Hematopoietic multipotent progenitor cell treated with erythropoietin and hydrocortisone succinate and interleukin-3 and kit ligand, for 8 days (in vitro differentiated cells): ENCODE data around the gene NACA.
"Not testable (repeated sequence)": the region's sequence is repeated elsewhere in the genome, so short reads cannot be mapped to it uniquely, and the experiment has no call there.

ENCODE experiments used
- DNase-seq: peaks from one replicate; pipeline ENCODE4 v3.0.0-alpha.2; 2015

The NACA gene

GRCh38 chr12:56723889-56724700, 1.0 kb downstream of the NACA start:
- peak; percentile 88 for DNase-seq

DNA sequence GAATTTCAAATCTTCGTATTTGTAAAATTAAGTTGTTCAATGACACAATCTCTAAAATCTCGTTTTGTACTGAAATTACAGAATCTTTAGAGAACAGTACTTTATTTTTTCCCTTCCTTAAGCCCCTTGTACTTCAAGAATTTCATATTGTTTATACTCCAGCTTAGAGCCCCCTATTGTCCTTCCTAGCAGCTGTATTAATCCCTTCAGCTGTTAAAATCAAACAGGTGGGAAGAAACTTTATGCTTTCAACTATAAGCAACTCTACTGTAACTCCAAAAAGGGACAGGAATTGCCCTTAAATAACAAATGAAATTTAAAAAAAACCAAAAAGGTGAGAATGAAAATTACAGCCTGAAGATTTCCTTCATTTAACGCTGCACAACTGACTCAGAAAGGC, 1.7 kb downstream of the NACA start:
- no peak for DNase-seq

- no peak for DNase-seq
Observed at GRCh38 chr12:56722832-56723231, 2.3 kb downstream of the NACA start.

DNA sequence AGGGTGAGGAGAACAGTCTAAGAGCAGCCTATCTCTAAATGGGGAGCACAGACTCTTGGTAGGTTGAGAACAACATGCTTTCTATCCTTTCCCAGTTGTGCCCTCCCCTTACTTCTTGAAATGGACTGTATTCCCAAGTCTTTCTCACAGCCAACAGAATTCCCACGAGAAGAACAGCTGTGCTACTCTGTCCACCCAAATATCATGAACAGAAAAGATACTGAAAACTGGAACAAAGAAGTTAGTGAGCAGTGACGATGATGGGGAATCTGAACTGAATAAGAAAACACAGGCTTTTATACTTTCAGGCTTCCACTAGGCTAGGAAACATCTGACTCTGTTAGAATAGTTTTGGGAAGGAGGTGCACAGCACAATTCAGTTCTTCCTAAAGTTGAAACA, 3.4 kb downstream of the NACA start:
- no peak for DNase-seq

GRCh38 chr12:56721216-56721615, 3.9 kb downstream of the NACA start:
- peak; percentile 38 for DNase-seq

DNA sequence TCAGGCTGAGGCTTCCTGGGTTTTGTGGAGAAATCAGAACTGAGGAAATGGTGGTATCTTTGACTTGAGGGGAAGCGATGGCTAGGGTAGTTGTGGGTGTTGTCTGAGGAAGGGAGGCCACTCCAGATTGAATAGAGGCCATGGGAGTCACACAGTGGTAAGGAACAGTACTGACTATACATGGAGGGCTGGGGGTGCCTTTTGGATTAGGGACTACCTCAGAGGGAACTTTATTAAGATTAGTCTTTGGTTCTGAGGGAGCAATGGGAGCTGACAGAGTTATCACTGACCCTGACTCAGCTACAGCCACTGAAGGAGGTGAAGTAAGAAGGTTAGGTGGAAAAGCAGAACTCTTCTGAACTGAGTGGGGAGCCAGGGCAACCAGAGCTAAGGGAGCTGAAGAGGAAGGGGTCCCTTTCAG, 4.4 kb downstream of the NACA start:
- DNase-seq = no peak

DNA sequence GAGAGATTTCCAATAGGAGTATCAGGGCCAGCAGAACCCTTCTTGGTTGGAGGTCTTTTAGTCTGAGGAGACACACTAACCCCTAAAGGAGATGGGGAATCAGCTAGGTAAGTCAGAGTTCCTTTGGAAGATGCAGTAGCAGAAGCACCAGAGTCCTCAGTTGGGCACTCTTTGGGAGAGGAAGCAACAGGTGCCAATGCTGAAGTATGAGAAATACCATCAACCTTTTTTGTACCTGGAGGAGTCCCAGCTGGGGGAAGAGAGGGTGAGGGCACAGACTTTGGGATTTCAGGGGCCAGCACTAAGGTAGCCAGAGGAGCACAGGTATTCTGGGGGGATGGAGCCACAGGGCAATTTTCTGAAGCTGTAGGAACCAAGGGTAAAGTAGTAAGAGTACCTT, 6.0 kb downstream of the NACA start:
- no peak for DNase-seq

- DNase-seq = no peak
Observed at GRCh38 chr12:56718636-56719035, 6.5 kb downstream of the NACA start.

DNA sequence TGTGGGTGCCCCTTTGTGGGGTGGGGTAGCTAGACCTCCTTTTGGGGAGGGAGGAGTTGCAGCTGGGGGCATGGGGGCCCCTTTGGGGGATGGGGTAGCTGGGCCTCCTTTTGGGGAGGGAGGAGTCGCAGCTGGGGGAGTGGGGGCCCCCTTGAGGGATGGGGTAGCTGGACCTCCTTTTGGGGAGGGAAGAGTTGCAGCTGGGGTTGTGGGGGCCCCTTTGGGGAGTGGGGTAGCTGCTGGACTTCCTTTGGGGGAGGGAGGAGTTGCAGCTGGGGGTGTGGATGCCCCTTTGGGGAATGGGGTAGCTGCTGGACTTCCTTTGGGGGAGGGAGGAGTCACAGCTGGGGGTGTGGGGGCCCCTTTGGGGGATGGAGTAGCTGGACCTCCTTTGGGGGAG, 7.0 kb downstream of the NACA start:
- DNase-seq = no peak

DNA sequence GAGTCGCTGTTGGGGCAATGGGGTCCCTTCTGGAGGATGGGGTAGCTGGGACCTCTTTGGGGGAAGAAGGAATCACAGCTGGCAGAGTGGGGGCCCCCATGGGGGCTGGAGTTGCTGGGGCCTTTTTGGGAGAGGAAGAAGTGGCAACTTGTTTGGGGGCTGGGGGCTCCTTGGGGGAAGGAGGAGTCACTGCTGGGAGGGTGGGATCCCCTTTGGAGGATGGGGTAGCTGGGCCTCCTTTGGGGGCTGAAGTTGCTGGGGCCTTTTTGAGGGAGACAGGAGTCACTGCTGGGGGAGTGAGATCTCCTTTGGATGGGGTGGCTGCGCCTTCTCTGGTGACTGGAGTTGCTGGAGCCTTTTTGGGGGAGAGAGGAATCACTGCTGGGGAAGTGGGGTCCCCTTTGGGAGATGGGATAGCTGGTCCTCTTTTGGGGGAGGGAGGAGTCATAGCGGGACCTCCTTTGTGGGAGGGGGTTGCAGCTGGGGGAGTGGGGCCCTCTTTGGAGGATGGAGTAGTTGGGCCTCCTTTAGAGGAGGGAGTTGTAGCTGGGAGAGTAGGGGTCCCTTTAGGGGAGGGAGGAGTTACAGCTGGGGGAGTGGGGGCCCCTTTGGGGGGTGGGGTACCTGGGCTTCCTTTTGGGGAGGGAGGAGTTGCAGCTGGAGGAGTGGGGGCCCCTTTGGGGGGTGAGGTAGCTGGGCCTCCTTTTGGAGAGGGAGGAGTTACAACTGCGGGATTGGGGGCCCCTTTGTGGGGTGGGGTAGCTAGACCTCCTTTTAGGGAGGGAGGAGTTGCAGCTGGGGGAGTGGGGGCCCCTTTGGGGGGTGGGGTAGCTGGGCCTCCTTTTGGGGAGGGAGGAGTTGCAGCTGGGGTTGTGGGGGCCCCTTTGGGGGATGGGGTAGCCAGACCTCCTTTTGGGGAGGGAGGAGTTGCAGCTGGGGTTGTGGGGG, 7.9 kb downstream of the NACA start:
- no peak for DNase-seq

DNA sequence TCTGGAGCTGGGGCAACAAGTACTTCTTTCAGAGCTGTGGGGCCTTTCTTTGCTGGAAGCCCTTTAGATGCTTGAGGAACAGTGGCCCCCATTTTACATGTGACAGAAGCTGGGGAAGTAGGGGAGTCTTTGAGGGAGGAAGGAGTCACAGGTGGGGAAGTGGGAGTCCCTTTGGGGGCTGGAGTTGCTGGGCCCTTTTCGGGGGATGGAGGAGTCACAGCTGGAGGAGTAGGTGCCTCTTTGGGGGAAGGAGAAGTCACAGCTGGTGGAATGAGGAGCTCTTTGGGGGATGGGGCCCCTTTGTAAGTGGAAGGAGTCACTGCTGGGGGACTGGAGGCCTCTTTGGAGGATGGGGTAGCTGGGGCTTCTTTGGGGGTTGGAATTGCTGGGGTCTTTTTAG, 8.6 kb downstream of the NACA start:
- DNase-seq = no peak

DNA sequence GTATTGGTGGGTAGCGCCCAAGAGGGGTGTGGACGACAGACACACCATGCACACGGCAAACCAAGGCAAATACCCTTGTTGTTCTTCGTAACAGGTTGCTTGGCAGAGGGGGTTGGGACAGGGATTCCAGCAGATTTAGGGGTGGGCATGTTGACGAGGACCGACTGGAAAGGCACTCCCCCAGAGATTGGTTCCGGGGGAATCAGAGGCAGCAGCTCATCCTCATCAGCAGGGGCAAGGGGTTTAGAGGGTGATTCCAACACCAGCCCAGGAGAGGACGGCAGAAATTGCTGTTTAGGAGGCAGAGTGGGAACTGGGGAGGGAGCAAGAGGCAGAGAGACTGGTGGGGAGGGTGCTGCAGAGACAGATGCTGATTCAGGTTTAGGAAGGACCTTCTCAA, 9.3 kb downstream of the NACA start:
- DNase-seq = no peak

GRCh38 chr12:56714431-56714929, 10.6 kb downstream of the NACA start:
- no peak for DNase-seq

- no peak for DNase-seq
Observed at GRCh38 chr12:56713345-56713744, 11.8 kb downstream of the NACA start.

DNA sequence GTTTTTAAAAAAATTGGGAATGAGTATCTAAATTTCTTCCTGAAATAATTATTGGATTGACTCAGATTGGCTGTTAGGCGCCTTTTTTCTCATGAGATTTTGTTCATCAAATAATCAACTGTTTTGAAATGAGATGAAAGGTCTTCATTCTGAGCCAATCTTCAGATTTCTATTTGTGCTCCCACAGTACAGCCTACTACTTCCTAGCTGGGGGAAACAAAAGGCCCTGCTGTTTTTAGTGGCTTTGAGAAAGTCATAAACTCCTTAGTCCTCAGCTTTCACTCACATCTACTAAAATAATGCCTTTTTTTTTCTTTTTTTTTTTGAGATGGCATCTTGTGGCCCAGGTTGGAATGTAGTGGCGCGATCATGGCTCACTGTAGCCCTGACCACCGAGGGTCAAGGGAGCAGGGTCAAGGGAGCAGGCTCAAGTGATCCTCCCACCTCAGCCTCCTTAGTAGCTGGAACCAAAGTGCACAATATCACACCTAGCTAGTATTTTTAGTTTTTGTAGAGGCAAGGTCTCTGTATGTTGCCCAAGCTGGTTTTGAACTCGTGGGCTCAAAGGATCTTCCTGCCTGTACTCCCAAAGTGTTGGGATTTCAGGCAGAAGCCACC, 15.2 kb downstream of the NACA start:
- DNase-seq = no peak

DNA sequence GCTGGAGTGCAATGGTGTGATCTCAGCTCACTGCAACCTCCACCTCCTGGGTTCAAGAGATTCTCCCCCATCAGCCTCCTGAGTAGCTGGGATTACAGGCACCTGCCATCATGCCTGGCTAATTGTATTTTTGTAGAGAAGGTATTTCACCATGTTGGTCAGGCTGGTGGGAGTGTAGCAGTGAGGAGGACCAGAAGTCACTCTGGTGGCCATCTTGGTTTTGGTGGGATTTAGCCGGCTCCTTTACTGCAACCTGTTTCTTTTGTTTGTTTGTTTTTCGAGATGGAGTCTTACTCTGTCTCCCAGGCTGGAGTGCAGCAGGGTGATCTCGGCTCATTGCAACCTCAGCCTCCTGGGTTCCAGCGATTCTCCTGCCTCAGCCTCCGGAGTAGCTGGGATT, 20.6 kb downstream of the NACA start:
- not testable (repeated sequence) for DNase-seq

- peak; percentile 64 for DNase-seq
Observed at GRCh38 chr12:56699020-56699661, 26.0 kb downstream of the NACA start.

- peak; percentile 38 for DNase-seq
Observed at GRCh38 chr12:56695327-56696101, 29.6 kb downstream of the NACA start.

DNA sequence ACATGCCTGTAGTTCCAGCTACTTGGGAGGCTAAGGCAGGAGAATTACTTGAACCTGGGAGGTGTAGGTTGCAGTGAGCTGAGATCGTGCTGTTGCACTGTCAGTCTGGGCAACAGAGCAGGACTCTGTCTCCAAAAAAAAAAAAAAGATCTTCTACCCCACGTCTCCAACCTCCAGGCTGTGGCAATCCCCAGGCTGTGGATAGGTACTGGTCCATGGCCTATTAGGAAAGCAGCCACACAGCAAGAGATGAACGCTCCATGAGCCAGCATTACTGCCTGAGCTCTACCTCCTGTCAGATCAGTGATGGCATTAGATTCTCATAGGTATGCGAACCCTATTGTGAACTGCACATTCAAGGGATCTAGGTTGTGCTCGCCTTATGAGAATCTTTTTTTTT, 30.9 kb downstream of the NACA start:
- no peak for DNase-seq

DNA sequence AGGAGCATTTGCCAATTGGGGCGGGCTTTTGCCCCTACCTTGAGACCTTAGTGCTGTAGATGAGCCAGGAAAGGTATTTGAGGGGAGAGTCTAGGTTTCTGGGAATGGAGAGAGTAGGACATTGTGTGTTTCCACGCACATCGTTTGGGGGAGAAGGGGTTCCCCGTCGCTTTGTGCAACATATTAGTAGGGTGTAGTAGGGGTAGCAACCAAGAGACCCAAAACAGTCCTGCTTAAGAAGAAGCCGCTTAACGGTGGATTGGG, 36.3 kb downstream of the NACA start:
- DNase-seq = no peak

- DNase-seq = peak; percentile 98
Observed at GRCh38 chr12:56688129-56688845, 36.8 kb downstream of the NACA start, which contains the start of gene PTGES3. Gene PTGES3 (minus strand): TSS chr12:56688284. CDS start chr12:56687999, 285 bp downstream.
